Measurements from ENCODE around the gene ATP8A1. TPM values are rescaled to one million over a fixed set of nuclear protein-coding genes. Genes with fewer than 3 reads are reported as not detected.

The ATP8A1 gene
- total RNA-seq, 6 donors from 2014 or later, result 39.5 to 264 (median 144) TPM

GRCh38 chr4:42649870-42650269 is 7.0 kb downstream of the ATP8A1 start:
- ATAC-seq (ENCODE audit: low FRiP score in 2 of 2) (no peak), DNase-seq (no peak)
- Histone ChIP-seq H3K4me3 (no peak overlapping the region), H3K27me3 (no peaks in the 10 kb centered on the region), H3K36me3 (no peaks in the 10 kb centered on the region), H3K4me1 (peaks cover 8 to 15% (median 12%) of the 10 kb centered on the region in 4 donors), H3K9me3 (no peaks in the 10 kb centered on the region), H3K27ac (no peak overlapping the region)
- WGBS, 2 donors, result 64 to 92% methylated on average over 4 of the region's 4 CpGs
- TF ChIP-seq POLR2AphosphoS5 (IDR thresholded peaks at IDR 0.05) (no peak), CTCF (IDR thresholded peaks at IDR 0.05) (no peak), POLR2A (IDR thresholded peaks at IDR 0.05) (no peak), EP300 (IDR thresholded peaks at IDR 0.05) (no peak)

- H3K9me3 ChIP-seq, result no peaks in the 10 kb centered on the region
- no peak overlapping the region for H3K4me3 ChIP-seq
- no peaks in the 10 kb centered on the region for H3K36me3 ChIP-seq
- peaks cover 4 to 11% (median 7%) of the 10 kb centered on the region in 4 donors for H3K4me1 ChIP-seq
- TF ChIP-seq EP300 (IDR thresholded peaks at IDR 0.05) (no peak), POLR2A (IDR thresholded peaks at IDR 0.05) (no peak), CTCF (IDR thresholded peaks at IDR 0.05) (no peak), POLR2AphosphoS5 (IDR thresholded peaks at IDR 0.05) (no peak)
- WGBS, 2 donors, result 93 to 98% methylated on average over 2 of the region's 2 CpGs
- H3K27ac ChIP-seq, result peak overlapping the region in 1 of 4 donors; percentile 0
- H3K27me3 ChIP-seq, result no peaks in the 10 kb centered on the region
- ATAC-seq (ENCODE audit: low FRiP score in 2 of 2), result no peak
- no peak for DNase-seq
Observed at GRCh38 chr4:42646999-42647541, 9.8 kb downstream of the ATP8A1 start.

GRCh38 chr4:42646013-42646784 is 10.7 kb downstream of the ATP8A1 start:
- H3K4me3 ChIP-seq, result no peak overlapping the region
- no peak for DNase-seq
- ATAC-seq (ENCODE audit: low FRiP score in 2 of 2), result no peak
- peaks cover 10 to 15% (median 13%) of the 10 kb centered on the region in 4 donors for H3K4me1 ChIP-seq
- 89 to 91% methylated on average over 8 of the region's 8 CpGs for WGBS, 2 donors
- no peaks in the 10 kb centered on the region for H3K36me3 ChIP-seq
- peak overlapping the region in 1 of 4 donors; percentile 0 for H3K27ac ChIP-seq
- no peaks in the 10 kb centered on the region for H3K27me3 ChIP-seq
- TF ChIP-seq CTCF (IDR thresholded peaks at IDR 0.05) (no peak), POLR2A (IDR thresholded peaks at IDR 0.05) (no peak), POLR2AphosphoS5 (IDR thresholded peaks at IDR 0.05) (no peak), EP300 (IDR thresholded peaks at IDR 0.05) (no peak)
- H3K9me3 ChIP-seq, result no peaks in the 10 kb centered on the region

DNA sequence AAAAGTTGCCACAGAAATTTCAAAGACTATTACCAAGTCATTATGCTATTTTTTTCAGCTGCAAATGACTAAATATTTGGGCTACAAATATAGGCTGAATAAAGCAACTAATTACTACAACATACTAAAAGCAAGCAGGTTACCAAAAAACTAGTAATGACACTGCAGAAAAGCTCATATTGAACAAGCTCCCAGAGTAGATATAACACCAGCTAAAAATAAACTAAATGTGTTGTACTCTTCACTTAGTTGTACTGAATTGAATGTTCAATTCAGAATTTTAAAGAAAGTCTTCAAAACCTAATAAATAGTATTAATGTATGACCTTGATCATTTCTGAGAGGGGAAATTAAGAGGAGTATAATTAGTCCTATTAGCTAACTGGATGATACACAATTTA is 12.0 kb downstream of the ATP8A1 start:
- no peaks in the 10 kb centered on the region for H3K9me3 ChIP-seq
- ATAC-seq (ENCODE audit: low FRiP score in 2 of 2) (no peak), DNase-seq (no peak)
- H3K4me3 ChIP-seq, result no peak overlapping the region
- no peak for TF ChIP-seq CTCF (IDR thresholded peaks at IDR 0.05)
- TF ChIP-seq EP300 (IDR thresholded peaks at IDR 0.05), result no peak
- TF ChIP-seq POLR2AphosphoS5 (IDR thresholded peaks at IDR 0.05), result no peak
- TF ChIP-seq POLR2A (IDR thresholded peaks at IDR 0.05), result no peak
- no peak overlapping the region for H3K27ac ChIP-seq
- H3K27me3 ChIP-seq, result no peaks in the 10 kb centered on the region
- no peaks in the 10 kb centered on the region for H3K36me3 ChIP-seq
- peaks cover 12 to 19% (median 14%) of the 10 kb centered on the region in 4 donors for H3K4me1 ChIP-seq

Measured in upper lobe of left lung (tissue), 6 donors.